ENCODE data around the gene ZBTB32. TPM values are rescaled to one million over a fixed set of nuclear protein-coding genes. Genes with fewer than 3 reads are reported as not detected.

The ZBTB32 gene
- total and polyA plus RNA-seq, 2 experiments from 2014 or later, result 0.65 TPM; not detected in 1

DNA sequence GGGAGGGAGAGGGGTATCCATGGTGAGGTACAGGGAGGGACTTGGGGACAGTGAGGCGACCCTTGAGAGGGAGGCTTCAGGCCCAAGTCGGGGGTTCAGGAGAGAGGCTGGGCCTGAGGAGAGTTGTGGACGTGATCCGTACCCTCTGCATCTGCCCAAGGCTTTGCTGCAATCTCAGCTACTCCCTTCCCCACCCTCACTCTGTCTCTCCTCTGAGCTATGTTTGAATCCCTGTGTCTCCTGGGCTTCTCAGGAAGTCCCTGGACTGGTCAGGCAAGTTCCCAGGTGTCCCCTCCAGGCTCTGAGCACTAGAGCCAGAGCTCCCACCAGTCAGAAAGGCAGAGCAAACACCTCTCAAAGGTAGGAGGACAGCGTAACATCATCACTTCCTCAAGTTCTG lies 45.8 kb downstream of the ZBTB32 start:
- ATAC-seq, result no peak
- Histone ChIP-seq H3K4me3 (no peak overlapping the region), H3K4me1 (ENCODE audit: insufficient read depth) (peaks cover 15% of the 10 kb centered on the region), H3K27ac (ENCODE audit: low read depth) (no peak overlapping the region), H3K4me2 (no peak overlapping the region), H3K36me3 (ENCODE audit: insufficient read depth) (no peaks in the 10 kb centered on the region), H3K27me3 (ENCODE audit: insufficient read depth) (peaks cover 6% of the 10 kb centered on the region), H3K79me2 (replicated peaks; ENCODE audit: insufficient read depth) (peaks cover 14% of the 10 kb centered on the region), H3K9me2 (ENCODE audit: insufficient read depth) (no peaks in the 10 kb centered on the region), H2AFZ (no peak overlapping the region), H4K20me1 (replicated peaks; ENCODE audit: insufficient read depth) (no peaks in the 10 kb centered on the region), H3F3A (replicated peaks; ENCODE audit: low read depth) (no peaks in the 10 kb centered on the region)
- Mint-ChIP-seq H3K4me3 (peak overlapping the region; percentile 23; the same call in 1 of the 3 replicates), H3K4me1 (peaks cover 18% of the 10 kb centered on the region), H3K9me3 (no peaks in the 10 kb centered on the region; the same call in 1 of the 3 replicates), H3K27me3 (ENCODE audit: insufficient read depth, low read depth, poor library complexity) (peaks cover 18% of the 10 kb centered on the region), H3K36me3 (ENCODE audit: low read depth) (peaks cover 2% of the 10 kb centered on the region; the same call in 1 of the 3 replicates), H3K27ac (no peak overlapping the region)
- DNase-seq (ENCODE audit: low spot score), result no peak
- TF ChIP-seq EZH2 (IDR thresholded peaks at IDR 0.05; ENCODE audit: low read depth, unreplicated experiment) (no peak), EZH2phosphoT487 (IDR thresholded peaks at IDR 0.05; ENCODE audit: unreplicated experiment) (no peak)
- TF ChIP-seq, protein P1, sequence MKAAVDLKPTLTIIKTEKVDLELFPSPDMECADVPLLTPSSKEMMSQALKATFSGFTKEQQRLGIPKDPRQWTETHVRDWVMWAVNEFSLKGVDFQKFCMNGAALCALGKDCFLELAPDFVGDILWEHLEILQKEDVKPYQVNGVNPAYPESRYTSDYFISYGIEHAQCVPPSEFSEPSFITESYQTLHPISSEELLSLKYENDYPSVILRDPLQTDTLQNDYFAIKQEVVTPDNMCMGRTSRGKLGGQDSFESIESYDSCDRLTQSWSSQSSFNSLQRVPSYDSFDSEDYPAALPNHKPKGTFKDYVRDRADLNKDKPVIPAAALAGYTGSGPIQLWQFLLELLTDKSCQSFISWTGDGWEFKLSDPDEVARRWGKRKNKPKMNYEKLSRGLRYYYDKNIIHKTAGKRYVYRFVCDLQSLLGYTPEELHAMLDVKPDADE (IDR thresholded peaks at IDR 0.05), result no peak

DNA sequence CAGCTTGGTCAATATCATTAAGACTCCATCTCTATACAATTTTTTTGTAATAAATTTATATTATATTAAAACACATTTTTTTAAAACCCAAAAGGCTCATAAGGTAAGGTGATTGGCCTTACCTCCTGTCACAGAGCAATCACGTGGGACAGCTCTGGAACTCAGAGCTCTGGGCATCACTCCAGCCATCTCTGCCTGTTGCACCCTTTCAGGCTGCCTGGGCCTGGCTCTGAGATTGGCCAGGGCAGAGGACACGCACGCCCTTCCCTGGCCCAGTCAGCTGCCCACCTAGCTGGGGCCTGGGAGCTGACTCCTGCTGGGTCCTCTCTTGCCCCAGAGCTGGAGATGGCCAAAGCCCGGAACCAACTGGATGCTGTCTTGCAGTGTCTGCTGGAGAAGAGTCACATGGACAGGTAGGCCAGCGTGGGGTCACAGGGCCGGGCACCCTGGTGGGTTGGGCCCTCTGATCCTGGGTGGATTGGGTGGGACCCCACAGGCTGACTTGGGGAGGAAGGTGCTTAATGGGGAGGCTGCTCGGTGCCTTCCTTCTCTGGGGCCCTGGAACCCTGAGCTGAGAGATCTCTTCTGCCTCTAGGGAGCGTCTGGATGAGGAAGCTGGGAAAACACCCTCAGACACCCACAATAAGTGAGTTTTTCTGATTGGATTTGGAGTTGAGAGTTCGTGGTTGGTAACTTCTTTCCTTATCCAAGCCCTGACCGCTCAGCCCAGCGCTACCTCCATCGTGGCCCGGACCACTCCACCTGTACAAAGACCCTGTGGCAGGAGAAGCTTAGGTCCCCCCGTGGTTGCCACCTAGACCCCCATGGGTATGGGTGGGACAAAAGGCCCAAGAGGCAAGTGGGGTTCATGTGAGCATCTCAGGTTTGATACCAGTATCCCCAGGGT lies 47.7 kb downstream of the ZBTB32 start:
- H3K4me1 ChIP-seq (ENCODE audit: insufficient read depth), result peaks cover 9% of the 10 kb centered on the region
- H3K79me2 ChIP-seq (replicated peaks; ENCODE audit: insufficient read depth), result no peaks in the 10 kb centered on the region
- no peaks in the 10 kb centered on the region for H3K36me3 ChIP-seq (ENCODE audit: insufficient read depth)
- no peak overlapping the region for H3K4me3 Mint-ChIP-seq
- peaks cover 26% of the 10 kb centered on the region for H3K27me3 ChIP-seq (ENCODE audit: insufficient read depth)
- H3K9me3 Mint-ChIP-seq, result no peaks in the 10 kb centered on the region; the same call in 2 of the 3 replicates
- no peak overlapping the region for H3K27ac Mint-ChIP-seq
- H3K4me1 Mint-ChIP-seq, result peaks cover 18% of the 10 kb centered on the region
- no peak overlapping the region for H3K27ac ChIP-seq (ENCODE audit: low read depth)
- H2AFZ ChIP-seq, result no peak overlapping the region
- no peak overlapping the region for H3K4me2 ChIP-seq
- no peaks in the 10 kb centered on the region for H3K9me2 ChIP-seq (ENCODE audit: insufficient read depth)
- H3K36me3 Mint-ChIP-seq (ENCODE audit: low read depth), result peaks cover 2% of the 10 kb centered on the region; the same call in 1 of the 3 replicates
- H3K27me3 Mint-ChIP-seq (ENCODE audit: insufficient read depth, low read depth, poor library complexity), result peaks cover 31% of the 10 kb centered on the region
- H3K4me3 ChIP-seq, result no peak overlapping the region
- DNase-seq (ENCODE audit: low spot score) (no peak), ATAC-seq (no peak)
- H4K20me1 ChIP-seq (replicated peaks; ENCODE audit: insufficient read depth), result no peaks in the 10 kb centered on the region
- 0 out of 2 replicates have a peak, but pooled peaks cover 3% of the 10 kb centered on the region for H3F3A ChIP-seq (replicated peaks; ENCODE audit: low read depth)
- TF ChIP-seq, protein P2, sequence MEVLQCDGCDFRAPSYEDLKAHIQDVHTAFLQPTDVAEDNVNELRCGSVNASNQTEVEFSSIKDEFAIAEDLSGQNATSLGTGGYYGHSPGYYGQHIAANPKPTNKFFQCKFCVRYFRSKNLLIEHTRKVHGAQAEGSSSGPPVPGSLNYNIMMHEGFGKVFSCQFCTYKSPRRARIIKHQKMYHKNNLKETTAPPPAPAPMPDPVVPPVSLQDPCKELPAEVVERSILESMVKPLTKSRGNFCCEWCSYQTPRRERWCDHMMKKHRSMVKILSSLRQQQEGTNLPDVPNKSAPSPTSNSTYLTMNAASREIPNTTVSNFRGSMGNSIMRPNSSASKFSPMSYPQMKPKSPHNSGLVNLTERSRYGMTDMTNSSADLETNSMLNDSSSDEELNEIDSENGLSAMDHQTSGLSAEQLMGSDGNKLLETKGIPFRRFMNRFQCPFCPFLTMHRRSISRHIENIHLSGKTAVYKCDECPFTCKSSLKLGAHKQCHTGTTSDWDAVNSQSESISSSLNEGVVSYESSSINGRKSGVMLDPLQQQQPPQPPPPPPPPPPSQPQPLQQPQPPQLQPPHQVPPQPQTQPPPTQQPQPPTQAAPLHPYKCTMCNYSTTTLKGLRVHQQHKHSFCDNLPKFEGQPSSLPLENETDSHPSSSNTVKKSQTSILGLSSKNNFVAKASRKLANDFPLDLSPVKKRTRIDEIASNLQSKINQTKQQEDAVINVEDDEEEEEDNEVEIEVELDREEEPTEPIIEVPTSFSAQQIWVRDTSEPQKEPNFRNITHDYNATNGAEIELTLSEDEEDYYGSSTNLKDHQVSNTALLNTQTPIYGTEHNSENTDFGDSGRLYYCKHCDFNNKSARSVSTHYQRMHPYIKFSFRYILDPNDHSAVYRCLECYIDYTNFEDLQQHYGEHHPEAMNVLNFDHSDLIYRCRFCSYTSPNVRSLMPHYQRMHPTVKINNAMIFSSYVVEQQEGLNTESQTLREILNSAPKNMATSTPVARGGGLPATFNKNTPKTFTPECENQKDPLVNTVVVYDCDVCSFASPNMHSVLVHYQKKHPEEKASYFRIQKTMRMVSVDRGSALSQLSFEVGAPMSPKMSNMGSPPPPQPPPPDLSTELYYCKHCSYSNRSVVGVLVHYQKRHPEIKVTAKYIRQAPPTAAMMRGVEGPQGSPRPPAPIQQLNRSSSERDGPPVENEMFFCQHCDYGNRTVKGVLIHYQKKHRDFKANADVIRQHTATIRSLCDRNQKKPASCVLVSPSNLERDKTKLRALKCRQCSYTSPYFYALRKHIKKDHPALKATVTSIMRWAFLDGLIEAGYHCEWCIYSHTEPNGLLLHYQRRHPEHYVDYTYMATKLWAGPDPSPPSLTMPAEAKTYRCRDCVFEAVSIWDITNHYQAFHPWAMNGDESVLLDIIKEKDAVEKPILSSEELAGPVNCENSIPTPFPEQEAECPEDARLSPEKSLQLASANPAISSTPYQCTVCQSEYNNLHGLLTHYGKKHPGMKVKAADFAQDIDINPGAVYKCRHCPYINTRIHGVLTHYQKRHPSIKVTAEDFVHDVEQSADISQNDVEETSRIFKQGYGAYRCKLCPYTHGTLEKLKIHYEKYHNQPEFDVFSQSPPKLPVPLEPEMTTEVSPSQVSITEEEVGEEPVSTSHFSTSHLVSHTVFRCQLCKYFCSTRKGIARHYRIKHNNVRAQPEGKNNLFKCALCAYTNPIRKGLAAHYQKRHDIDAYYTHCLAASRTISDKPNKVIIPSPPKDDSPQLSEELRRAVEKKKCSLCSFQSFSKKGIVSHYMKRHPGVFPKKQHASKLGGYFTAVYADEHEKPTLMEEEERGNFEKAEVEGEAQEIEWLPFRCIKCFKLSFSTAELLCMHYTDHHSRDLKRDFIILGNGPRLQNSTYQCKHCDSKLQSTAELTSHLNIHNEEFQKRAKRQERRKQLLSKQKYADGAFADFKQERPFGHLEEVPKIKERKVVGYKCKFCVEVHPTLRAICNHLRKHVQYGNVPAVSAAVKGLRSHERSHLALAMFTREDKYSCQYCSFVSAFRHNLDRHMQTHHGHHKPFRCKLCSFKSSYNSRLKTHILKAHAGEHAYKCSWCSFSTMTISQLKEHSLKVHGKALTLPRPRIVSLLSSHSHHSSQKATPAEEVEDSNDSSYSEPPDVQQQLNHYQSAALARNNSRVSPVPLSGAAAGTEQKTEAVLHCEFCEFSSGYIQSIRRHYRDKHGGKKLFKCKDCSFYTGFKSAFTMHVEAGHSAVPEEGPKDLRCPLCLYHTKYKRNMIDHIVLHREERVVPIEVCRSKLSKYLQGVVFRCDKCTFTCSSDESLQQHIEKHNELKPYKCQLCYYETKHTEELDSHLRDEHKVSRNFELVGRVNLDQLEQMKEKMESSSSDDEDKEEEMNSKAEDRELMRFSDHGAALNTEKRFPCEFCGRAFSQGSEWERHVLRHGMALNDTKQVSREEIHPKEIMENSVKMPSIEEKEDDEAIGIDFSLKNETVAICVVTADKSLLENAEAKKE (CRISPR knock-in tag; IDR thresholded peaks at IDR 0.05), result no peak
- TF ChIP-seq JUNB (IDR thresholded peaks at IDR 0.05; ENCODE audit: unreplicated experiment) (no peak), EZH2 (IDR thresholded peaks at IDR 0.05; ENCODE audit: low read depth, unreplicated experiment) (no peak), STAT1 (IDR thresholded peaks at IDR 0.05; ENCODE audit: unreplicated experiment) (no peak), CREB1 (CRISPR knock-in tag; IDR thresholded peaks at IDR 0.05; ENCODE audit: low read depth) (no peak), NANOG (IDR thresholded peaks at IDR 0.05; ENCODE audit: borderline replicate concordance) (no peak)
- TF ChIP-seq, protein P3, sequence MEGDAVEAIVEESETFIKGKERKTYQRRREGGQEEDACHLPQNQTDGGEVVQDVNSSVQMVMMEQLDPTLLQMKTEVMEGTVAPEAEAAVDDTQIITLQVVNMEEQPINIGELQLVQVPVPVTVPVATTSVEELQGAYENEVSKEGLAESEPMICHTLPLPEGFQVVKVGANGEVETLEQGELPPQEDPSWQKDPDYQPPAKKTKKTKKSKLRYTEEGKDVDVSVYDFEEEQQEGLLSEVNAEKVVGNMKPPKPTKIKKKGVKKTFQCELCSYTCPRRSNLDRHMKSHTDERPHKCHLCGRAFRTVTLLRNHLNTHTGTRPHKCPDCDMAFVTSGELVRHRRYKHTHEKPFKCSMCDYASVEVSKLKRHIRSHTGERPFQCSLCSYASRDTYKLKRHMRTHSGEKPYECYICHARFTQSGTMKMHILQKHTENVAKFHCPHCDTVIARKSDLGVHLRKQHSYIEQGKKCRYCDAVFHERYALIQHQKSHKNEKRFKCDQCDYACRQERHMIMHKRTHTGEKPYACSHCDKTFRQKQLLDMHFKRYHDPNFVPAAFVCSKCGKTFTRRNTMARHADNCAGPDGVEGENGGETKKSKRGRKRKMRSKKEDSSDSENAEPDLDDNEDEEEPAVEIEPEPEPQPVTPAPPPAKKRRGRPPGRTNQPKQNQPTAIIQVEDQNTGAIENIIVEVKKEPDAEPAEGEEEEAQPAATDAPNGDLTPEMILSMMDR (conservative IDR thresholded peaks at IDR 0.05; ENCODE audit: low read depth in 2 of 2), result no peak
